Measurements from ENCODE around the gene CACNA1E.

Gene CACNA1E

DNA sequence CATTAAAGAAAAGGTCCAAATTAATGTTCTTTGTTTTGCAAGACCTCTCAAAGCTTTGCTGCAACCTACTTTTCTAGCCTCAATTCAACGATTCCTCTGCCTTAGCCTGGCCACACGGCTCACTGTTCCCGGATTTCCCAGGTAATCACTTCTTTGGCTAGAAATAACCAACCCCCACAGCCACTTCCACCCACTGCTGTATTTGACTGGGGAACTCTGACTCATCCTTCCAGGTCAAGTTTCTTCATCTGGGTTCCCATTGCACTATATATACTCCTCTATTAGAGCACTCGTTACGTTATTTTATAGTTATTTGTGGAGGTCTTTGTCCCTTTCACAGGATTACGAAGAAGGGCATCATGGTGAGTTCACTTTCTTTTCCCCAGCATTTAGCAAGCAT lies 185.9 kb downstream of the CACNA1E start:
- Histone ChIP-seq H3K4me1 (ENCODE audit: insufficient read depth, low read length) (no peaks in the 10 kb centered on the region; the same call in 1 of the 2 replicates), H3K9me3 (ENCODE audit: insufficient read depth, low read depth, low read length) (no peaks in the 10 kb centered on the region), H3K27ac (ENCODE audit: low read length) (no peak overlapping the region), H3K9ac (ENCODE audit: low read depth, low read length) (no peak overlapping the region), H3K4me3 (ENCODE audit: low read length) (no peak overlapping the region), H3K27me3 (ENCODE audit: insufficient read depth, low read length) (no peaks in the 10 kb centered on the region), H3K36me3 (ENCODE audit: insufficient read depth, low read depth, low read length) (no peaks in the 10 kb centered on the region)

- Histone ChIP-seq H3K27ac (ENCODE audit: low read length) (no peak overlapping the region), H3K9me3 (ENCODE audit: insufficient read depth, low read depth, low read length) (no peaks in the 10 kb centered on the region), H3K4me1 (ENCODE audit: insufficient read depth, low read length) (no peaks in the 10 kb centered on the region; the same call in 1 of the 2 replicates), H3K27me3 (ENCODE audit: insufficient read depth, low read length) (no peaks in the 10 kb centered on the region), H3K36me3 (ENCODE audit: insufficient read depth, low read depth, low read length) (no peaks in the 10 kb centered on the region), H3K4me3 (ENCODE audit: low read length) (no peak overlapping the region), H3K9ac (ENCODE audit: low read depth, low read length) (no peak overlapping the region)
Observed at GRCh38 chr1:181674617-181675016, 191.3 kb downstream of the CACNA1E start.

- H3K27ac ChIP-seq (ENCODE audit: low read length), result no peak overlapping the region
Observed at GRCh38 chr1:181675091-181675917, 192.0 kb downstream of the CACNA1E start.

DNA sequence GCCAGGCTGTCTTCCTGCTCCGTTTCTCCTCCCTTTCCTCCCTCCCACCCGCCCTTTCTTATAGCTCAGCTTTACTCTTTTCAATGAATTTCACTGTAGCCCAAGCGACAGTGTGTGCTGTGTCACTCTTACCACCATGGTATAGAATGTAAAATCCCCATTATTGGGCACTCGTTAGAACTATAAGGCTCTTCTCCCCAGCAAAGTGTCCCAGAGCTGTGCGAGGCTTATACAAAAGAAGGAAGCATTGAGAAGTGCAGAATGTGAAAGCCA lies 192.5 kb downstream of the CACNA1E start:
- no peak overlapping the region for H3K9ac ChIP-seq (ENCODE audit: low read depth, low read length)
- no peaks in the 10 kb centered on the region for H3K36me3 ChIP-seq (ENCODE audit: insufficient read depth, low read depth, low read length)
- no peaks in the 10 kb centered on the region for H3K9me3 ChIP-seq (ENCODE audit: insufficient read depth, low read depth, low read length)
- H3K27ac ChIP-seq (ENCODE audit: low read length), result no peak overlapping the region
- no peak overlapping the region for H3K4me3 ChIP-seq (ENCODE audit: low read length)
- H3K27me3 ChIP-seq (ENCODE audit: insufficient read depth, low read length), result no peaks in the 10 kb centered on the region
- H3K4me1 ChIP-seq (ENCODE audit: insufficient read depth, low read length), result no peaks in the 10 kb centered on the region; the same call in 1 of the 2 replicates

More at GRCh38 chr1:181675091-181675917, 192.0 kb downstream of the CACNA1E start:
- H3K4me1 ChIP-seq (ENCODE audit: insufficient read depth, low read length), result no peaks in the 10 kb centered on the region; the same call in 1 of the 2 replicates
- no peaks in the 10 kb centered on the region for H3K9me3 ChIP-seq (ENCODE audit: insufficient read depth, low read depth, low read length)
- no peak overlapping the region for H3K4me3 ChIP-seq (ENCODE audit: low read length)
- no peaks in the 10 kb centered on the region for H3K36me3 ChIP-seq (ENCODE audit: insufficient read depth, low read depth, low read length)
- H3K9ac ChIP-seq (ENCODE audit: low read depth, low read length), result no peak overlapping the region
- no peaks in the 10 kb centered on the region for H3K27me3 ChIP-seq (ENCODE audit: insufficient read depth, low read length)

DNA sequence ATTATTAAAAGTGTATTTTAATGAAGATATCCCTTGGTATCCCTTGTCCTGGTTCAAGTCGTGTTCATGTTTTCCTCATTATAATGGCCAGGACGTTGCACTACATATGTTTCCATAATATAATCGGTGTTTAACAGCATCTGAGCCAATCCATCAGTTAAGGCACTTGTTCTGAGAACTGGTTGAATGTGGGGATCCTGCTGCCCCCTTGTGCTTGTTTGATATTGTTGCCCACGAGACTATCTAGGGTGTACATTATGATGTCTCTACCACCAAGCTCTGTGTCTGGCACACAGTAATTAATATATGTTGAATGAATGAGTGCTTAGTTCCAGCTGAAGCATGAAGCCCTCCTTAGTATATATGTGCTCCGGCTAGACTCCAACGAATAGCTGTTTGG lies 193.0 kb downstream of the CACNA1E start:
- Histone ChIP-seq H3K27ac (ENCODE audit: low read length) (no peak overlapping the region), H3K36me3 (ENCODE audit: insufficient read depth, low read depth, low read length) (no peaks in the 10 kb centered on the region), H3K4me1 (ENCODE audit: insufficient read depth, low read length) (no peaks in the 10 kb centered on the region; the same call in 1 of the 2 replicates), H3K9ac (ENCODE audit: low read depth, low read length) (no peak overlapping the region), H3K4me3 (ENCODE audit: low read length) (no peak overlapping the region), H3K27me3 (ENCODE audit: insufficient read depth, low read length) (no peaks in the 10 kb centered on the region), H3K9me3 (ENCODE audit: insufficient read depth, low read depth, low read length) (no peaks in the 10 kb centered on the region)

DNA sequence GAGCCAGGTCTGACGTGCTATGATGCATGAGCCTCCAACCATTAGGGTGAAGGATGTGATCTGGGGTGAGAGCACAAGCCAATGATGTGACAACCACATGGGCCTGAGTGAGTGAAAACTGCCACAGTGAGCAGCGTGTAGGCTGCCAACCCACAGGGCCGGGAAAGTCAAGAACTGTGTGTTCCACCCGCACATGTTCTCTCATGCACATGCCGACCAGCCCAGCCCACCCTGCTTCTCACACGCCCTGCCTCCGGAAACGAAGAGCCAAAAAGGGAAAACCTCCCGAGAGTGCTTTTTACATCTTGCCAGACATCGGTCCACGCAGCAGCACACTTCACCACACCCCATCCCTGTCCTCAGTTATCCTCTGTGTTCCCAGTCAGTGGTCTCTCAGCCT lies 197.0 kb downstream of the CACNA1E start:
- Histone ChIP-seq H3K27me3 (ENCODE audit: insufficient read depth, low read length) (no peaks in the 10 kb centered on the region), H3K4me1 (ENCODE audit: insufficient read depth, low read length) (no peaks in the 10 kb centered on the region; the same call in 1 of the 2 replicates), H3K9ac (ENCODE audit: low read depth, low read length) (no peak overlapping the region), H3K36me3 (ENCODE audit: insufficient read depth, low read depth, low read length) (no peaks in the 10 kb centered on the region), H3K9me3 (ENCODE audit: insufficient read depth, low read depth, low read length) (no peaks in the 10 kb centered on the region), H3K4me3 (ENCODE audit: low read length) (no peak overlapping the region), H3K27ac (ENCODE audit: low read length) (no peak overlapping the region)

GRCh38 chr1:181680871-181681270 lies 197.6 kb downstream of the CACNA1E start:
- Histone ChIP-seq H3K4me3 (ENCODE audit: low read length) (no peak overlapping the region), H3K9ac (ENCODE audit: low read depth, low read length) (no peak overlapping the region), H3K27ac (ENCODE audit: low read length) (no peak overlapping the region), H3K9me3 (ENCODE audit: insufficient read depth, low read depth, low read length) (no peaks in the 10 kb centered on the region), H3K4me1 (ENCODE audit: insufficient read depth, low read length) (no peaks in the 10 kb centered on the region; the same call in 1 of the 2 replicates), H3K36me3 (ENCODE audit: insufficient read depth, low read depth, low read length) (no peaks in the 10 kb centered on the region), H3K27me3 (ENCODE audit: insufficient read depth, low read length) (no peaks in the 10 kb centered on the region)

- H3K36me3 ChIP-seq (ENCODE audit: insufficient read depth, low read depth, low read length), result no peaks in the 10 kb centered on the region
- H3K9me3 ChIP-seq (ENCODE audit: insufficient read depth, low read depth, low read length), result no peaks in the 10 kb centered on the region
- H3K9ac ChIP-seq (ENCODE audit: low read depth, low read length), result no peak overlapping the region
- no peaks in the 10 kb centered on the region for H3K4me1 ChIP-seq (ENCODE audit: insufficient read depth, low read length)
- H3K27ac ChIP-seq (ENCODE audit: low read length), result no peak overlapping the region
- no peaks in the 10 kb centered on the region for H3K27me3 ChIP-seq (ENCODE audit: insufficient read depth, low read length)
- H3K4me3 ChIP-seq (ENCODE audit: low read length), result no peak overlapping the region
Observed at GRCh38 chr1:181685211-181685610, 201.9 kb downstream of the CACNA1E start.

DNA sequence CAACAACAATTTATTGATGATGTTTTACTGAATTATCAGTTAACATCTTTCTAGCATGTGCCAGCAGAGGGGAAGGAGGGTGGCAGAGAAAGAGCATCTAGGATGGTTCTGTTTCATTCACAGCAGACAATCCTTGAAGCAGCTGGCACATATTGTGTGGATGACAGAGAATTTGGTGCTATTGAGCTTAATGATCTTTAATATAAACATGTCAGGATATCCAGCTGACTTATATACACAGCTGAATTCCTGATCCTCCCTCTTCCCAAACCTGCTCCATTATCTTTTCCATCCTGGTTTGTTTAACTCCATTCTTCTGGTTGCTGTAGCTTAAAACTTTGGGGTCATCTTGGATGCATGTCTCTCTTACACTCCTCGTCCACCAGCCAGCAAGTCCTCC lies 218.6 kb downstream of the CACNA1E start:
- Histone ChIP-seq H3K27me3 (ENCODE audit: insufficient read depth, low read length) (no peaks in the 10 kb centered on the region), H3K9ac (ENCODE audit: low read depth, low read length) (no peak overlapping the region), H3K4me1 (ENCODE audit: insufficient read depth, low read length) (no peaks in the 10 kb centered on the region; the same call in 1 of the 2 replicates), H3K27ac (ENCODE audit: low read length) (no peak overlapping the region), H3K36me3 (ENCODE audit: insufficient read depth, low read depth, low read length) (no peaks in the 10 kb centered on the region), H3K4me3 (ENCODE audit: low read length) (no peak overlapping the region), H3K9me3 (ENCODE audit: insufficient read depth, low read depth, low read length) (no peaks in the 10 kb centered on the region)

DNA sequence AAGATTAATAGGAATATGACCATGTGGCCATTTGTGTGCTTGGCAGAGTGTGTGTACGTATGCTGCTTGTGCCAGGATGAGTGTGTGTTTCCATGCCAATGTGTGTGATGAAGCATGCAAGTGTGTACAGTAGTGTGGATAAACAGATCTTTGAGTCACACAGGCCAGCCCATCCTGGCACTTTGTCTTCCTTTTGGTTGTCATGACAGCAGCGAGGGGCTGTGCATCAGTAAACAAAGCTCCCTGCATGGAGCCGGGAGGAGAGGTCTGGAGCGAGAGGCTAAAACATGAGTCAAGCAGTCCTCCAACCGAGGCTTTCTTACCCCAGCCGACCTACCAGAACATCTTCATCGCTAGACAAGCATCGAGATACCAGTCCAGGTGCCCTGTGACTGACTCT lies 221.2 kb downstream of the CACNA1E start:
- Histone ChIP-seq H3K27ac (ENCODE audit: low read length) (no peak overlapping the region), H3K4me1 (ENCODE audit: insufficient read depth, low read length) (no peaks in the 10 kb centered on the region; the same call in 1 of the 2 replicates), H3K9ac (ENCODE audit: low read depth, low read length) (no peak overlapping the region), H3K4me3 (ENCODE audit: low read length) (no peak overlapping the region), H3K9me3 (ENCODE audit: insufficient read depth, low read depth, low read length) (no peaks in the 10 kb centered on the region), H3K27me3 (ENCODE audit: insufficient read depth, low read length) (no peaks in the 10 kb centered on the region), H3K36me3 (ENCODE audit: insufficient read depth, low read depth, low read length) (no peaks in the 10 kb centered on the region)

DNA sequence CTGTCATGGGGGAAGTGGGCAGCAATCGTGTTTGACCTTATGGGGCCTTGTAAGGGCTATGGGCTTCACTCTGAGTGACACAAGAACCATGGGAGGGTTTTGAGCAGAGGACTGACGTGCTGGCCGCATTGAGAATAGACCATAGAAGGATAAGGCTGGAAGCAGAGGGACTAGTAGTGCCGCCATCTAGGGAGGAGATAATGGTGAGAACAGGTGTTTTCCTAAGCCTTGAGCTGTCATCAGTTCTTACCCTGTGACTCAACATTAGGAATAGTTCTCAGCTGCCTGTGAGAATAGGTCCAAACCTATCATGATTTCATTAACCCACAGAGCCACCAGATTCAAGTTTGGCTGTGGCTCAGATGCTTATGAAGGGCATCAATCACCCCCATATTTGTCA lies 228.5 kb downstream of the CACNA1E start:
- Histone ChIP-seq H3K36me3 (ENCODE audit: insufficient read depth, low read depth, low read length) (no peaks in the 10 kb centered on the region), H3K27ac (ENCODE audit: low read length) (no peak overlapping the region), H3K27me3 (ENCODE audit: insufficient read depth, low read length) (no peaks in the 10 kb centered on the region), H3K4me1 (ENCODE audit: insufficient read depth, low read length) (peaks cover 10% of the 10 kb centered on the region; the same call in 1 of the 2 replicates), H3K4me3 (ENCODE audit: low read length) (no peak overlapping the region), H3K9ac (ENCODE audit: low read depth, low read length) (no peak overlapping the region), H3K9me3 (ENCODE audit: insufficient read depth, low read depth, low read length) (no peaks in the 10 kb centered on the region)

DNA sequence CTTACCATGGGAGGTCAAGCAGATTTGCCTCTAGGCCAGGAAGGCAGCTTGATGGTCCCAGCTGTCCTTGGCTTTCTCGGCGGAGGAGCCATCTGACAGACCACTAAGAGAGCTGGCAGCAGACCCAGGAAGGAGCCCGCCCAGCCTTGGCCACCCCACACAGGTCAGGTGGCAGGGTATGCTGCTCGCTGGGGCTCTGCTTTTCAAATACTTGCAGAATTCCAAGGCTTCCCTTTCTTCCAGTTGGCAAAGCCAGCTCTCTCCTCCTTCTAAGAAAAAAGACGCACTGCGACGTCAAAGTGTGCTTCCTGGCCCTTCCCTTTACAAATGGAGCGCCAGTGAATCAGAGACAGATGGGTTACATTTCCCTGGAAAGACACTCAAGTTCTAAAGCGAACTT lies 229.4 kb downstream of the CACNA1E start:
- Histone ChIP-seq H3K4me3 (ENCODE audit: low read length) (no peak overlapping the region), H3K27ac (ENCODE audit: low read length) (no peak overlapping the region), H3K9me3 (ENCODE audit: insufficient read depth, low read depth, low read length) (no peaks in the 10 kb centered on the region), H3K4me1 (ENCODE audit: insufficient read depth, low read length) (peaks cover 10% of the 10 kb centered on the region; the same call in 1 of the 2 replicates), H3K36me3 (ENCODE audit: insufficient read depth, low read depth, low read length) (no peaks in the 10 kb centered on the region), H3K9ac (ENCODE audit: low read depth, low read length) (no peak overlapping the region), H3K27me3 (ENCODE audit: insufficient read depth, low read length) (no peaks in the 10 kb centered on the region)
